GM12864 (cell line): Measurements from ENCODE around the gene TOGARAM2.

Experiments
- DNase-seq: peaks from one replicate; pipeline ENCODE4 v3.0.0-alpha.2; 2011; ENCODE audit warnings: low read depth
- H3K4me3 ChIP-seq: 2 replicates; pipeline ENCODE4 v1.5.1; 2011; ENCODE audit warnings: mild to moderate bottlenecking, low read depth, low read length, control low read depth
- TF ChIP-seq, protein P1 (sequence below): IDR thresholded peaks from 2 replicates; pipeline ENCODE4 v1.5.1; 2011; ENCODE audit warnings: low read depth, mild to moderate bottlenecking, moderate library complexity, low read length, control low read depth, inconsistent platforms; ENCODE audit errors: missing control alignments

TOGARAM2 gene

GRCh38 chr2:29005331-29005730 is 24.2 kb downstream of the TOGARAM2 start:
- no peak overlapping the region for H3K4me3 ChIP-seq
- no peak for DNase-seq
- TF ChIP-seq, protein P1, sequence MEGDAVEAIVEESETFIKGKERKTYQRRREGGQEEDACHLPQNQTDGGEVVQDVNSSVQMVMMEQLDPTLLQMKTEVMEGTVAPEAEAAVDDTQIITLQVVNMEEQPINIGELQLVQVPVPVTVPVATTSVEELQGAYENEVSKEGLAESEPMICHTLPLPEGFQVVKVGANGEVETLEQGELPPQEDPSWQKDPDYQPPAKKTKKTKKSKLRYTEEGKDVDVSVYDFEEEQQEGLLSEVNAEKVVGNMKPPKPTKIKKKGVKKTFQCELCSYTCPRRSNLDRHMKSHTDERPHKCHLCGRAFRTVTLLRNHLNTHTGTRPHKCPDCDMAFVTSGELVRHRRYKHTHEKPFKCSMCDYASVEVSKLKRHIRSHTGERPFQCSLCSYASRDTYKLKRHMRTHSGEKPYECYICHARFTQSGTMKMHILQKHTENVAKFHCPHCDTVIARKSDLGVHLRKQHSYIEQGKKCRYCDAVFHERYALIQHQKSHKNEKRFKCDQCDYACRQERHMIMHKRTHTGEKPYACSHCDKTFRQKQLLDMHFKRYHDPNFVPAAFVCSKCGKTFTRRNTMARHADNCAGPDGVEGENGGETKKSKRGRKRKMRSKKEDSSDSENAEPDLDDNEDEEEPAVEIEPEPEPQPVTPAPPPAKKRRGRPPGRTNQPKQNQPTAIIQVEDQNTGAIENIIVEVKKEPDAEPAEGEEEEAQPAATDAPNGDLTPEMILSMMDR, result no peak

DNA sequence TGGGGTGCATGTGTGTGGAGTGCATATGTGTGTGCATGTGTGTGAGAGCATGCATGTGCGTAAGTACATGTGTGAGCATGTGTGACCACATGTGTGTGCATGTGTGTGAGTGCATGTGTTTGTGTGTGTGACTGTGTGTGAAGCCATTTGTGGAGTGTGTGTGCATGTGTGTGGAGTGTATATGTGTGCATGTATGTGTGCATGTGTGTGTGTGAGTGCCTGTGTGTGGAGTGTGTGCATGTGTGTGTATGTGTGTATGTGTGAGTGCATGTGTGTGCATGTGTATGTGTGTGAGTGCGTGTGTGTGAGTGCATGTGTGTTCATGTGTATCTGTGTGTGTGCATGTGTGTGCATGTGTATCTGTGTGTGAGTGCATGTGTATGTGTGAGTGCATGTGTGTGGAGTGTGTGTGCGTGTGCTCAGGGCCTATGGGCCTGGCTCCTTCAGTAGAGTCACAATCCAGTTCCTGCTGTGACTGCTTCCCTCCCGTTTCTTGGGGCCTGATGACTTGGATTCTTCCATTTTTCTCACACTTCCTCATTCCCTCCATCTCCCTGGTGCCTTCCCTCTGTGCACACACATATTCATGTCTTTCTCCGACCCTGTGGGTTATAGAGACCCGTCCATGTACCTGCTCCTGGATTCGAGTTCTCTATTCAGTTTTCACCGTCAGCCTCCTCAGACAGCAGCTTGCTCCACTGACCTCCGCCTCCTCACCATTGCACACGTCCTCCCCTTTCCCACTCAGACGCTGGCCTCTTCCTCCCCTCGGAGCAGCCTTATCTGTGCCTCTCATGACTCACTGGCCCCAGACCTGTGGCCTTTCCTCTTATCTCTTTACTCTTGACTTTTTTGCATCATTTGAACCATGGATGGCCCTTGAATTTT is 25.2 kb downstream of the TOGARAM2 start:
- no peak for DNase-seq
- TF ChIP-seq, protein P1, result no peak
- H3K4me3 ChIP-seq, result no peak overlapping the region

DNA sequence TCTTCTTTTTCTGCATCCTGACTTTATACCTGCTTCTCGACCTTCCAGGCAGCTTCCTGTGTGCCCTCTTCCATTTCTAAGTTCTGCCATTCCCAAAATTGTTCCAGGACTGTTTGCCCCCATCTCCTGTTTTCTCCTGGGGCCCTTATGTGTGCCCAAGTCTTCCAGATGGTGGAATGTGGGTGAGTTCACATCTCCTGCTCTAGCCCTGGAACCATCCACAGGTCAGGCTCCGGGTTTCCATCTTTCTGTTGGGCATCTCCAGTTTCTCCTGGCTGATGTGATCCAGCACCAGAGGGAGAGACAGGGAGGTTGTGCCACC is 25.8 kb downstream of the TOGARAM2 start:
- no peak overlapping the region for H3K4me3 ChIP-seq
- DNase-seq, result no peak
- TF ChIP-seq, protein P1, result no peak

GRCh38 chr2:29009270-29009669 is 28.2 kb downstream of the TOGARAM2 start:
- DNase-seq, result no peak
- TF ChIP-seq, protein P1, result no peak

DNA sequence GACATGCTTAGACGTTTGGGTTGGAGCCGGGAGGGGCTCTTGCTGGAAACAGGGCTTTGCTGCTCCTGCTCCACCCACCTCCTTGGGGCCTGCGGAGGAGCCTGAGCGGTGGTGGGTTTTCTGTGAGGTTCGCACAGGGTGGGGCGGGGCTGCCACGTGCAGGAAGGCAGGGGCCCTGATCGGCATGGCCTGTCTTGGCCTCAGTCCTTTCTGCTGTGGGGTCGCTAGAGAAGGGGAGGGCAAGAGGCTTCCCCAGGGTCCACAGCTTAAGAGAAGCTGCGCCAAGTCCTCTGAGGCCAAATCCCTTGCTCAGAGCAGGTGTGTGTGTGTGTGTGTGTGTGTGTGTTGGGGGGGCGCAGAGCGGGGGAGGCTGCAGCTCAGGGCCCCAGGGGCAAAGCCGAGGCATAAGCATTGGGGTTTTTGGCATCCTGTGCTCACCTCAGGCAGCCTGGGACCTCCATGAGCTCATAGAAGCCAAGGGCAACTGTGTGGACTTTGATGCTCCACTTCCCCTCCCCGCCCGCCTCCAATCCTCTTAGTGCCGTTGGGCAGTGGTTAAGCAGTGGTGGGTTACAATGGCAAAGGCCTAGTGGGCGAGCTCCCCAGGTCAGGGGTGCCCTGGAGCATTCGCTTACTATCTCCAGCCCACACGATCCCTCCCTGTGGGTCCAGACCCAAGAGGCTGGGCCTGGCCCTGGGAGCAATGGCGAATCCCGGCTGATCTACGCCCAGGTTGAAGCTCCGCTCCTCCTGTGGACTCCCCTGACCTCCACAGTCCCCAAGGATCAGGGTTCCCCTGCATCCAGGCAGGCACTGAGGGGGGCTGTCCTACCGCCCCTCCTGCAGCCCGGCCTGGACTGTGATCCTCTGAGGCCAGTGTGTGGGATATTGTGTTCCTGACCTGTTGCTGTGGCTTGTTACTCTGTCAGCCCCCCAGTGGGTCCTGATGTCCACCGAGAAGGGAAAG is 28.9 kb downstream of the TOGARAM2 start:
- DNase-seq, result no peak
- TF ChIP-seq, protein P1, result no peak

More at GRCh38 chr2:29009270-29009669, 28.2 kb downstream of the TOGARAM2 start:
- no peak overlapping the region for H3K4me3 ChIP-seq

GRCh38 chr2:29010946-29011345 is 29.8 kb downstream of the TOGARAM2 start:
- TF ChIP-seq, protein P1, result no peak
- no peak overlapping the region for H3K4me3 ChIP-seq
- no peak for DNase-seq

More for the DNA sequence above, 28.9 kb downstream of the TOGARAM2 start:
- no peak overlapping the region for H3K4me3 ChIP-seq
